Measurements from ENCODE around the gene FFAR4. TPM values are rescaled to one million over a fixed set of nuclear protein-coding genes. Genes with fewer than 3 reads are reported as not detected.

Gene FFAR4
- total RNA-seq, 1 donor from 2014 or later, result not detected

- DNase-seq (ENCODE audit: low read depth), result no peak
These were observed 6.1 kb downstream of the FFAR4 start for GRCh38 chr10:93572606-93573005.

GRCh38 chr10:93573051-93573909, 6.8 kb downstream of the FFAR4 start:
- no peak for DNase-seq (ENCODE audit: low read depth)

GRCh38 chr10:93573924-93574323, 7.5 kb downstream of the FFAR4 start:
- no peak for DNase-seq (ENCODE audit: low read depth)

- DNase-seq (ENCODE audit: low read depth), result no peak
These were observed 10.4 kb downstream of the FFAR4 start for GRCh38 chr10:93576888-93577287.

GRCh38 chr10:93577565-93577964, 11.1 kb downstream of the FFAR4 start:
- no peak for DNase-seq (ENCODE audit: low read depth)

- DNase-seq (ENCODE audit: low read depth), result peak; percentile 34
These were observed 12.6 kb downstream of the FFAR4 start for GRCh38 chr10:93579089-93579488.

- no peak for DNase-seq (ENCODE audit: low read depth)
These were observed 13.7 kb downstream of the FFAR4 start for GRCh38 chr10:93579985-93580711.

GRCh38 chr10:93580828-93581227, 14.4 kb downstream of the FFAR4 start:
- DNase-seq (ENCODE audit: low read depth), result peak; percentile 8

- DNase-seq (ENCODE audit: low read depth), result no peak
These were observed 18.0 kb downstream of the FFAR4 start for GRCh38 chr10:93584445-93584844.

- no peak for DNase-seq (ENCODE audit: low read depth)
These were observed 23.4 kb downstream of the FFAR4 start for GRCh38 chr10:93589648-93590562.

GRCh38 chr10:93590638-93591037, 24.2 kb downstream of the FFAR4 start:
- DNase-seq (ENCODE audit: low read depth), result no peak

- DNase-seq (ENCODE audit: low read depth), result no peak
These were observed 24.8 kb downstream of the FFAR4 start for GRCh38 chr10:93591065-93591808.

- DNase-seq (ENCODE audit: low read depth), result no peak
These were observed 26.8 kb downstream of the FFAR4 start for GRCh38 chr10:93593254-93593653.

GRCh38 chr10:93593749-93594148, 27.3 kb downstream of the FFAR4 start:
- no peak for DNase-seq (ENCODE audit: low read depth)

- no peak for DNase-seq (ENCODE audit: low read depth)
These were observed 28.1 kb downstream of the FFAR4 start for GRCh38 chr10:93594518-93594917.

GRCh38 chr10:93595378-93596161, 29.1 kb downstream of the FFAR4 start:
- DNase-seq (ENCODE audit: low read depth), result no peak

- no peak for DNase-seq (ENCODE audit: low read depth)
These were observed 30.1 kb downstream of the FFAR4 start for GRCh38 chr10:93596539-93596938.

- no peak for DNase-seq (ENCODE audit: low read depth)
These were observed 30.7 kb downstream of the FFAR4 start for GRCh38 chr10:93597075-93597599.

GRCh38 chr10:93598157-93598556, 31.7 kb downstream of the FFAR4 start:
- DNase-seq (ENCODE audit: low read depth), result peak; percentile 6

- DNase-seq (ENCODE audit: low read depth), result no peak
These were observed 32.9 kb downstream of the FFAR4 start for GRCh38 chr10:93599335-93599734.

Data from renal cortical epithelial cell (primary cell).